ENCODE measurements around the gene EML6.

- no peak for TF ChIP-seq EZH2 (IDR thresholded peaks at IDR 0.05; ENCODE audit: low read length, missing control alignments)
- TF ChIP-seq CTCF (conservative IDR thresholded peaks at IDR 0.05 in 1 of 2, IDR thresholded peaks at IDR 0.05 in 1 of 2; ENCODE audit: low read depth in 1 of 2, low read length in 2 of 2): no peak
Observed at GRCh38 chr2:55012672-55013484, 289.4 kb downstream of the EML6 start.

All from fibroblast of lung (primary cell).